NT2/D1 (cell line): ENCODE results near the gene PEAK1.

Experiments used
- DNase-seq: peaks from one replicate; pipeline ENCODE4 v3.0.0-alpha.2; 2011; ENCODE audit warnings: low read depth, low spot score
- H3K27me3 ChIP-seq: 2 replicates; pipeline ENCODE4 v1.6.0; 2011; ENCODE audit warnings: mild to moderate bottlenecking; ENCODE audit not compliant: insufficient read length, insufficient read depth
- H3K36me3 ChIP-seq: 2 replicates; pipeline ENCODE4 v1.6.1; 2011; ENCODE audit warnings: mild to moderate bottlenecking, low read length, mixed read lengths; ENCODE audit not compliant: insufficient read depth, insufficient read length
- H3K4me1 ChIP-seq: 2 replicates; pipeline ENCODE4 v1.5.1; 2011; ENCODE audit not compliant: insufficient read depth, insufficient read length
- H3K4me3 ChIP-seq: 2 replicates; pipeline ENCODE4 v1.5.1; 2011; ENCODE audit warnings: low read depth; ENCODE audit not compliant: insufficient read length
- H3K9ac ChIP-seq: 2 replicates; pipeline ENCODE4 v1.6.0; 2011; ENCODE audit warnings: low read depth; ENCODE audit not compliant: insufficient read length
- H3K9me3 ChIP-seq: 2 replicates; pipeline ENCODE4 v1.5.1; 2011; ENCODE audit warnings: mild to moderate bottlenecking, low read length; ENCODE audit not compliant: insufficient read depth
- SUZ12 ChIP-seq: IDR thresholded peaks from 2 replicates; pipeline ENCODE4 v1.6.1; 2011; ENCODE audit not compliant: insufficient read length, insufficient read depth; ENCODE audit errors: extremely low read depth
- YY1 ChIP-seq: IDR thresholded peaks from 2 replicates; pipeline ENCODE4 v1.6.1; 2011; ENCODE audit not compliant: insufficient read length, insufficient read depth
- ZNF274 ChIP-seq: IDR thresholded peaks from 2 replicates; pipeline ENCODE4 v1.6.1; 2011; ENCODE audit warnings: mild to moderate bottlenecking, low read depth, low read length

PEAK1 gene

DNA sequence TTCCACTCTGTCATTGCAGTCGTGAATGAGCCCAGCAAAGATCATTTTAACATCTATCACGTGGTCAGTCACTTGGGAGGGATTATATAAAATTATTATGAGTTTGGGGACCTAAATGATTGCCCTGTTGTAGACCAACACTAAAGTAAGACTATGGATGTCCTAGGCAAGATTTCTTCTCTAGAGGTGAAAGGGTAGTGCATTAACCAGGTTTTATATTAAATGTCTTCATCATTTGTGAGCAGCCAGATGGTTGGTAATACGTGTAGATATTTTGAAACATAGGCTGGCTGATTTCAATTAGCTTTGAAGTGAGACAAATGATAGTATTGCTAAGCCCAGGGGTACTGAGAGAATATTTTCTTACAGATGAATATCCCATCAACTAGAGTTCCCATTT, 198.7 kb downstream of the PEAK1 start:
- DNase-seq, result no peak
- Histone ChIP-seq H3K9me3 (no peaks in the 10 kb centered on the region), H3K27me3 (no peaks in the 10 kb centered on the region), H3K36me3 (no peaks in the 10 kb centered on the region), H3K4me3 (no peak overlapping the region), H3K4me1 (no peaks in the 10 kb centered on the region), H3K9ac (no peak overlapping the region)
- TF ChIP-seq YY1 (no peak), ZNF274 (no peak), SUZ12 (no peak)

DNA sequence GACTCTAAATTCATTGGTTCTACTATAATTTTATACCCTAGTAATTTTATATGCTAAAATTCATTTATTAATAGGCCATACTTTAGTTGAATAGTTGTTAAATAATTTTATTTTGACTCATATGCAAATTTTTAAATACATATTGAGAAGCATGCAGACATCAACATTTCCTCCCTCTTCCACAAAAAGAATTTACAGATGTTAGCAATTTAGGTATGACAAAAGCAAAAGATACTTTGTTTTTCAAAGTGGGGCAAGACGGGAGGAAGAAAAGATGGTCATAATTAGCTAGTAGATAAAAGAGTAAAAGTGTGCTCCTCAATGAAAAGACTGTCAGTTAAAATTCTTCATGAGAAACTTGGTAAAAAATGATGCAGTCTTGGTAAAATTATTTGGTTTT, 200.1 kb downstream of the PEAK1 start:
- H3K27me3 ChIP-seq, result no peaks in the 10 kb centered on the region
- no peaks in the 10 kb centered on the region for H3K4me1 ChIP-seq
- no peak for TF ChIP-seq ZNF274
- H3K9me3 ChIP-seq, result no peaks in the 10 kb centered on the region
- no peak for DNase-seq
- no peaks in the 10 kb centered on the region for H3K36me3 ChIP-seq
- no peak overlapping the region for H3K9ac ChIP-seq
- no peak overlapping the region for H3K4me3 ChIP-seq

DNA sequence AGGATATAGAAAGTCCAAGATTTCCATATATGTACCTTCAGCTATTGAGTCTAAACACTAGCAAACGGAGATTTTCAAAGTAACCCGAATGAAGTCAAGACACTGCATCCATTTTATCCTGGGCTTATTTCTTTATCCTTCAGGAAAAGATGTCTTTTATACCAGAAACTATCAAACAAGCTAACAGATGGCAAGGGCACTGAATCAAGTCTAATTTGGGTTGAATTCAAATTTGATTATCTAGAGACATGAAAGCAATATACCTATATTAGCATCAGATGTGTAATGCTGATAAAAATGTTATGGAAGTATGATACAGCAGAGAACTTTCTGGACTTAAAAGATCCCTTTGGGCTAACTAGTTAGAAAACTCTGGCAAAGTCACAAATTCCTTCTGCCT, 210.7 kb downstream of the PEAK1 start:
- Histone ChIP-seq H3K36me3 (no peaks in the 10 kb centered on the region), H3K9me3 (no peaks in the 10 kb centered on the region), H3K9ac (no peak overlapping the region), H3K27me3 (no peaks in the 10 kb centered on the region), H3K4me3 (no peak overlapping the region), H3K4me1 (no peaks in the 10 kb centered on the region)
- TF ChIP-seq ZNF274 (no peak), YY1 (no peak), SUZ12 (no peak)
- no peak for DNase-seq

DNA sequence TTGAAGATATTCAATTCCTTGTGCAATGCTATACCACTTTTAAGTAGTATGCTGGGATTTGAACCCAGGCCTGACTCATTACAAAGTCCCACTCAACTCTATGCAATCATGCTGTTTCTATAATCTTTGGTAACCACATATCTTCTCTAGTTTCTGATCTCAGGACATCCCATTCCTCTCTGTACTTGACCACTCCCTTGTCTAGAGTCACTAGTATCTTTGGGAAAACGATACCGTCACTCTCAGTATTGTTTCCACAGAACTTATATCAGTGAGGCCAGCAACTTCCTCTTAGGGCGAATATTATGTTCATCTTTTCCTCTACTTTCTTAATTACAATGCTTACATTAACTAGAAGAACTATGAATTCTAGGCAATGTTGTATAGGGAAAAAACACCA, 211.7 kb downstream of the PEAK1 start:
- Histone ChIP-seq H3K36me3 (no peaks in the 10 kb centered on the region), H3K27me3 (no peaks in the 10 kb centered on the region), H3K4me3 (no peak overlapping the region), H3K4me1 (no peaks in the 10 kb centered on the region), H3K9ac (no peak overlapping the region), H3K9me3 (no peaks in the 10 kb centered on the region)
- no peak for DNase-seq
- TF ChIP-seq YY1 (no peak), SUZ12 (no peak), ZNF274 (no peak)

GRCh38 chr15:77201665-77202064, 218.2 kb downstream of the PEAK1 start:
- Histone ChIP-seq H3K4me1 (no peaks in the 10 kb centered on the region), H3K9ac (no peak overlapping the region), H3K36me3 (no peaks in the 10 kb centered on the region), H3K27me3 (no peaks in the 10 kb centered on the region), H3K9me3 (no peaks in the 10 kb centered on the region), H3K4me3 (no peak overlapping the region)
- TF ChIP-seq ZNF274, result no peak
- TF ChIP-seq SUZ12, result no peak
- no peak for TF ChIP-seq YY1
- no peak for DNase-seq

DNA sequence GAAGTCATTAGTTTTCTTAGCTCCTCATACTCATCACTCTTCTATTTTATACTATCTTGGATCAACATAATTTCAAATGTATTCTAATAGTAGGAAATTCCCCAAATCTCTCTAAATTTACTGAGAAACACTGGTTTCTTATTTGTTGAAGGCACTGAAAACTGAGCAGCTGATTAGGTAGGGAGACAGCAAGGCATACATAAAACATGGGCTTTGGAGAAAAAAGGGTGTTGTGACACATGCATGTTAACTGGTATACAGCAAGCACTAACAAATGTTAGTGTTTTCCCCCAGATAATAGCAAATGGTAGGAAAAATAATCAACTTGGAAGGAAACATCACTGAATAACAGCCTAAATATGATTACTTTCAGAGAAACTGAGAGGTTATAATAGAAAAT, 223.5 kb downstream of the PEAK1 start:
- Histone ChIP-seq H3K9ac (no peak overlapping the region), H3K27me3 (no peaks in the 10 kb centered on the region), H3K4me3 (no peak overlapping the region), H3K4me1 (no peaks in the 10 kb centered on the region), H3K9me3 (no peaks in the 10 kb centered on the region), H3K36me3 (no peaks in the 10 kb centered on the region)
- DNase-seq, result no peak
- TF ChIP-seq ZNF274 (no peak), SUZ12 (no peak), YY1 (no peak)

DNA sequence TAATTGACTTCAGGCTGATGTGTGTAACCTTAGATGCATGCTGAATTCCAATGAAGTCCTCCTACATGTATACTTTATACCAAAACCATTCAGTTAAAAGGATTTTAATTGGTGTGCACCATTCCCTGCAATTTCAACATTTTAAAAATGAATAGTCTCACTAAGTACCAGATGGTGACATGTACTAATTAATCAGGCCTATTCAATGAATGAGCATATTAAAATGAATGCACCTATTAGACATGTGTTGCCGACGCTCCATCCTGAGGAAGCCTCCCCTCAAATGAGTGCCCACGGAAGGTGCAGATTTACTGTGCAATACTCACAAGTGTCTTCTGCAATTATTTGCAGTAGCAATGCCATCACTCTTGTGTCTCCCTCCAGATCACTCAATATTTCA, 224.3 kb downstream of the PEAK1 start:
- DNase-seq, result no peak
- Histone ChIP-seq H3K27me3 (no peaks in the 10 kb centered on the region), H3K4me1 (no peaks in the 10 kb centered on the region), H3K9me3 (no peaks in the 10 kb centered on the region), H3K9ac (no peak overlapping the region), H3K4me3 (no peak overlapping the region), H3K36me3 (no peaks in the 10 kb centered on the region)
- TF ChIP-seq ZNF274, result no peak
- no peak for TF ChIP-seq SUZ12
- no peak for TF ChIP-seq YY1

- Histone ChIP-seq H3K27me3 (no peaks in the 10 kb centered on the region), H3K4me3 (no peak overlapping the region), H3K36me3 (no peaks in the 10 kb centered on the region), H3K9ac (no peak overlapping the region), H3K4me1 (no peaks in the 10 kb centered on the region), H3K9me3 (no peaks in the 10 kb centered on the region)
- TF ChIP-seq YY1 (no peak), ZNF274 (no peak), SUZ12 (no peak)
- no peak for DNase-seq
Observed at GRCh38 chr15:77192451-77192850, 227.5 kb downstream of the PEAK1 start.
